SKM-1 (cell line): ENCODE measurements around the gene HERC2.
"Not testable (repeated sequence)": the region's sequence is repeated elsewhere in the genome, so short reads cannot be mapped to it uniquely, and the experiment has no call there.

Source experiments
- DNase-seq: peaks from one replicate; lab custom pipeline; 2025; ENCODE audit not compliant: unreplicated experiment; lab: John Stamatoyannopoulos, UW

HERC2 gene

DNA sequence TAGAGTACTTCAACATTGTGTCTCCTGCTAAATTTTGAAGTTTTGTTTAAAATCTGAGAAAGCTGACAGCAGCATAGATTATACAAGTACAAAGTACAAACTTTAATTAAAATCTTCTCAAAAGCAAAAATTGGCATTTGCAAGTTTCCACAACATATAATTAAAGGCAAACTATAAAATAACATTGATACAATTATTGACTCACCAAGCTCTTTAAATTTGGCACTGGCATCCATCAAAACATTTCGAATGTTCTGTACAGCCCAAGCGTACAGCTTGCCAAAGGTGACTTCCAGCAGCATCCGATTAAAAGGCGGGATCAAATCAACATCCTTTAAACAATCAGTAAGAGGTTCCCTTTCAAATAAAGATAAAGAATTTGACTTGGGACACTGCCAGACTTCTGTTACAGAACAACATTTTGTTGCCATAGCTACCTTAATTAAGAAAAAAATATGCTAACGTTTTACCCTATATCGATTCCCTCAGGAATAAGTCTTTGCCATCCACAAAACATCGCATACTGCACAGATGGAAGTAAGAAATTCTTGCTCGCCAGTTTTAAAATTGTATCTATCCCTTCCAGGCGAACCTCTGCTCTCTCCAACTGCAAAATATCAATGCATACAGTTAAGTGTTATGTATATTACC lies 92.9 kb downstream of the HERC2 start:
- DNase-seq = not testable (repeated sequence)

DNA sequence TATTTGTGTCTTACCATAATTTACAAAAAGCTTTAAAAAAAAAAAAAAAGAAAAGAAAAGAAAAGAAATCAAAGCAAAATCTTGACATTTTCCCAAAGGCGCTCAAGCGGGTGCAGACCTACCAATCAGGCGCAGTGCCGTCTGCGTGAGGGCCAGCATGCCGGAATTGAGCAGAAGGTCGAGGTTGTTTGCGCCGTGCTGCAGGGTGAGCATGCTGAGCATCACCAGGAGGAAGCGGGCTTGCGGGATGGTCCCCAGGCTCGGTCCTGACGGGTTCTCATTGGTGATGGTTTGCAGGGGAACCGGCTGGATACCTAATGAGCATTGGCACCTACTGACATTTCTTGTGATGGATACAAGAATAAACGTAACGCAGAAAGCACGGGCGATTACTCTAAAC lies 93.9 kb downstream of the HERC2 start:
- no peak for DNase-seq

DNA sequence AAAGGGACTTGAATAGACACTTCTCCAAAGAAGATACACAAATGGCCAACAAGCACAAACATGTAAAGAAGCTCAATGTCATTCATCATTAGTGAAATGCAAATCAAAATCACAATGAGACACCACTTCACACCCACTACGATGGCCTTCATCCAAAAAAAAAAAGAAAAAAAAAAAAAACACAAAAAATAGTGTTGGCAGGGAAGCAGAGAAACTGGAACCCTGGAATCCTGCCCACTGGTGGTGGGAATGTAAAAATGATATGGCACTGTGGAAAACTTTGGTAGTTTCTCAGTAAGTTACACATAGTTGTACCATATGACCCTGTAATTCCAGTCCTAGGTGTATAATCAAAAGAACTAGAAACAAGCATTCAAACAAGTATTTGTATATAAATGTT lies 94.7 kb downstream of the HERC2 start:
- DNase-seq = not testable (repeated sequence)

DNA sequence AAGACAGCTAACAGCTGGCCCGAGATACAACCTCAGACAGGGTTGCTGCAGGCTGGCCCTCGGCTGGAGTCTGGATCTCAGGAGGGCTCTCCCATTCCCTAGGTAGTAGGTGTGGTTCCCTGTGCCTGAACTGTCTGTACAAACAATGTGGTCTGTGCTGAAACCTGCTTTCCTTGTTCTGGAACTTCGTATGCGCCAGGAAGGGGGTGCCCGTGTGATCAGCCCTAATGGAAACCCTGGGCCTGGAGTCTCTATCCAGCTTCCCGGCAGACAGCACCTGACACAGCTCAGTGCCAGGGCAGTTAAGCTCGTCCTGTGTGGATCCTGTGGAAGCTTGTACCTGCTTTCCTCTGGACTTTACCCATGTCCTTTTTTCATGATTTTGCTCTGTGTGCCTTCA lies 99.4 kb downstream of the HERC2 start:
- DNase-seq = not testable (repeated sequence)

DNA sequence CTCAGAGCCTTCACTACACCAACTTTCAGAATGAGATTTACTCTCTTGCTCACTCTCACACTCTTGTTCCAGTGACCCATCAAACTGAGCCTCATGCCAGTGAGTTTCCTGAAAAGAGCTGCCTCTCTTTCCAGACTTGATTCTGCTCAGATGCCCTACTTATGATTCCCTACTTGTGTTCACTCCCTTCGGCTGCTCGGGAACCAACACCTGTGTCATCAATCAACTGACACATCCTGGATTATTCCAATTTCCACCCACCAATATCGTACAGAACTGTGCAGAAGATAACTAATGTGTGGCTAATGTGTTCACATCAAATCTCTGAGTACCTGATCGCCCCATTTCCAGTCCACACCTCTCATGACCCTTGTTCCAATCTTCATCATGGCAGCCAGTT lies 100.3 kb downstream of the HERC2 start:
- DNase-seq = not testable (repeated sequence)

DNA sequence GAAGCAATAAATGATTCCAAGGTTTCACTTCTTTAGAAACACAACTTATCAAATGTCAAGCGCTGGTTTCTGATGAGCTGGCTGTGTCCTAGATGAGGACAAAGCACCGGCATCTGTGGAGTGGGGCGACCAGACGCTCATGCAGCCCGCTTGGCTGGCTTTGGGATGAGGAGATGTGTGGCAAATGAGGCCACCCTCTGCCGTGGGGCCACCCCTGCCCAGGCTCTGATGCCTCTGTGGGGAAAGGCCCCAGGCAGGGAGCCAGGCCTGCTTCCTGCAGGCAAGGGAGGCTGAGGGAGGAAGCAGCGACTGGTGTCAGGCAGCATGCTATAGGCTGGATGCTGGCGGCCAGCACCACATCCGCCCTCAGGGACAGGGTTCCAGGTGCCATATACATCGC lies 102.9 kb downstream of the HERC2 start:
- no peak for DNase-seq

DNA sequence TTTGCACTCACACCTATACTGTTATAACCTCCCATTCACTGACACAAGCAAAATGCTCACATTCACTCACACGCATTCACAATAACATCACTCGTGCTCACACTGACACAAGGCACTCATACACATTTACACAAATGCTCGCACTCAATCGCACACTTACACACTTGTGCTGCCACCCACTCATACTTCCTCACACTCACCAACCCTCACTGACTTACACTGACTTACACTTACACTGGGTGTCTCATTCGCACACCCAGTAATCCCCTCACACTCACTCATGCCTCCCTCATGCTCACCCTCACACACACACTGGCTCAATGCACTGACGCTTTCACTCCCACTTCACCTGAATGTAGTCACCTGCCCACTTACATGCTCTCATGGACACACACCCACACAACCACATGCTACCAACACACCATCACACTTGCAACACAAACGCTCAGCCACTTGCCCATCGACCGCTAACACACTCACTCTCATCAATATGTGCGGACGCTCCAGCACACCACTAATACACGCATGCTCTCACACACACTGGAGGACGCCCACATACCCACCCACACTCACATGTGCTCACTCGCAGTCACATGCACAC lies 104.9 kb downstream of the HERC2 start:
- not testable (repeated sequence) for DNase-seq

DNA sequence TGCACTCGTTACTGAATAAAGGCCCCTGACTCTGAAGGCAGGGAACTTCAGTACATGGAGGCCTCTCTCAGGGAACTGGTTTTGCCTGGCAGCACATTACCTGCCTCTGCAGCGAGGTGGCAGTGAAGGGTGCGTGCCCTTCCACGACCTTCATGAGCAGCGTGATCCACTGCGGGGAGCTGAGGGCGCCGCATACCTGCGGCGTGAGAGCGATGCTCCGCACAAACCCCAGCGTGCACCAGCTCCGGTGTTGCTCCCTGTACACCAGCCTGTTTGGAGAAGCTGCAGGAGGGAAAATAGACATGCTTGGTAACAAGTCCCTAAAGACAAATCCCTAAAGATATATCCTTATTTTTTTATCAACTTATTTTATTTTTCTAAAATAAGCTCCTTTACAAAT lies 106.5 kb downstream of the HERC2 start:
- not testable (repeated sequence) for DNase-seq

DNA sequence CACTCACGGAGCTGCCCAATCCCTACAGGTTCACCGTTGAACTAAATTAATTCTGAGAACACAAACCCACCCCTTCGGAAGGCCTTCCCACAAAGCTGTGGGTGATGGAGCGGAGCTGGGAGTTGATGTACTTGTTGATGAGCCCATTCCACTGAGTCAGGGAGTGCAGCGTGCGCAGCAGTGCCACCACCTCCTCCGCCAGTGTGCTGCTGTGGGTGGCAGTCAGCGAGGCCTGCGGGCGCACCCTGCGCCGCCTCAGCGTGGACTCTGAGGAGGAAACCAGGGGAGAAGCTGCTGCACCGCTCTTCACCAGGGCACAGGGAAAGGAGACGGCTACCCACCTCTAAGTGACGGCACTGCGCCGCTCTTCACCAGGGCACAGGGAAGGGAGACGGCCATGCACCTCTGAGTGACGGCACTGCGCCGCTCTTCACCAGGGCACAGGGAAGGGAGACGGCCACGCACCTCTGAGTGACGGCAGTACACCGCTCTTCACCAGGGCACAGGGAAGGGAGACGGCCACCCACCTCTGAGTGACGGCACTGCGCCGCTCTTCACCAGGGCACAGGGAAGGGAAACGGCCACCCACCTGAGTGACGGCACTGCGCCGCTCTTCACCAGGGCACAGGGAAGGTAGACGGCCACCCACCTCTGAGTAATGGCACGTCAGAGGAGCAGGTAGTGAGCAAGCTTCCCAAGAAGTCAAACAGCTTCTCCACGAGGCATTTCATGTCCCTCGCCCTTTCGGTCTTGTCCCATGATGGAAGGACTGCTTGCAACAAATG lies 107.8 kb downstream of the HERC2 start:
- DNase-seq = not testable (repeated sequence)

DNA sequence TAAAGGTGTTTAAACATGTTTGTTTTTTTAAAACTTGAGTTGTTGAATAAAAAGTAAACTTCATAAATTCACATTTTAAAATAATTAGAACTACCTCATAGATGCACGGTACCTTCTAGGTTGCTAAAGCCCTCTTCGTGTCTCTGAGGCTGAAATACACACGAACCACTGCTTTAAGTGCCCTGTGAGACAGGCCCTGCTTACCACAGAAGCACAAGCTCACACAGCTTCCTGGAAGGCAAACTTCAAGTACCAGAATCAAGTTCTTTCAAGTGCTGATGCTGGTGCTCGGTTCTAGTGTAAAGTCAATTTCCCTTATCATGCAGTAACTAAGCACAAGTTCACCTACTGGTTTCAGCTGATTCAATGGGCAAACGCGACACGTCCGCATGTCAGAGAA lies 108.6 kb downstream of the HERC2 start:
- DNase-seq = not testable (repeated sequence)

DNA sequence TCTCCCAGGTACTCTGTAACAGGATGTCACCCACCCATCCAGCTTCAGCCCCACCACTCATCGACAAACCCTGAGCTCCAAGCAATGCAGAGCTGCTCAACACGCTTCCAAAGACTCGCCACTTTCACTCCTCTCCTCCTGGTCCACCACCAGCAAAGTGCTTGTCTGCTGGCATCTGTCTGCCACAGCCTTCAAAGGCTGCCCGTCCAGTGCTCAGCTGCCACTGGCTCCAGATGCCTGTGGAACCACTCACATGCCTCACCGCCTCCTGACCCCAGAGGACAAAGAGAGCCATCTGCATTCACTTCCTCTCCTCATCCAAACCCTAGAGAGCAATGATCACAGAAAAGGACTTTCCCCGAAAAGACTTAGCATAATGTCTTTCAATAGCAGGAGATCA lies 113.4 kb downstream of the HERC2 start:
- DNase-seq = no peak

DNA sequence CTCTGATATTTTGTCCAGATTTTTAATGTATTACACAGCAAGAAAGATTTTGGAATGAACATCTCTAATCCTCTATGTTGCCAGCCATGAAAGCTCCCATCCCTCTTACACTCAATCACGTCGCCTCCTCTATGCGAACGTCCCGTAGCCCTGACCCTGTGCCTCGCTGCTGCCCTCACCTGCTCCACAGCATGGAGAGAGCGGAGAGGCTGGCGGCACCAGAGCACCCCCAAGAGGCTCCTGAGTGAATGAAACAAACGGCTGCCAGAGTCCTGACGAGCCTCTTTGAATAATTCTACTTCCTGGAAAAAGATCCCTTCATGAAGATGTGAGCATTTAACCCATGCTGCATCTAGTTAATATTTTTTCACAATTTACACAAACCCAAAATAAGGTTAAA lies 116.3 kb downstream of the HERC2 start:
- DNase-seq = not testable (repeated sequence)

DNA sequence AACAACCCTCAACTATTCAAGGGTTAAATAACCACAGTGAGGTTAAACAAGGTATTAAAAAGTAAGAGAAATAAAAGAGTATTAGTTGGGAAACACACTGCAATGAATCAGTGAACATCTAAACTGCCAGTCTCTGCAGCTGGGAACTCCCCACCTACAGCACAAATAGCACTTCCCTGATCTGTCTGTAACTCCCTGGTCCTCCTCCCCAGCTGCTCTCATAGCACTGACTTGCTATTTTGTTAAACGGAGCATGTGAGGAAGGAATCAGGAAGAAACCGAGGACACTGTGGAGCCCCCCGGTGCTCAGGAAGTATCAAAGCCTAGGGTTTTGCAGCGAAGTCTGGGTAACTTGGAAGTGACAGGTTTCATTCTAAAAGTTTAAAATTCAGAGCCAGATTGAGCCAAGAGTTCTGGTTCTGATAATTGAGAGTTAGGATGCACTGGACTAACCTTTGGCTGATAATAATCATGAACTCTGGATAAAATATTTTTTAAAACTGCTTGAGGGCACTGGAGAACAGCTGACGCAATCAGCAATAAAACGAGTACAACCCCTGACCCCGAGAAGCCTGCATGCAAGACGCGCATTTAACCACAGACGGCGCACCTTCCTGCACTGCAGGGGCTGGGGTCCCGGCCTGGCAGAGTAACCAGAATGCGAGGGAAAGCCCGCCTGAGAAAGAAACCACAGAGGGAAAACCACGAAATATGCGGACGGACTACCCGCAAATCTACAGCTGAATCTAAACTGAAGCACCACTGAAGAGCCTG lies 118.7 kb downstream of the HERC2 start:
- DNase-seq = not testable (repeated sequence)

DNA sequence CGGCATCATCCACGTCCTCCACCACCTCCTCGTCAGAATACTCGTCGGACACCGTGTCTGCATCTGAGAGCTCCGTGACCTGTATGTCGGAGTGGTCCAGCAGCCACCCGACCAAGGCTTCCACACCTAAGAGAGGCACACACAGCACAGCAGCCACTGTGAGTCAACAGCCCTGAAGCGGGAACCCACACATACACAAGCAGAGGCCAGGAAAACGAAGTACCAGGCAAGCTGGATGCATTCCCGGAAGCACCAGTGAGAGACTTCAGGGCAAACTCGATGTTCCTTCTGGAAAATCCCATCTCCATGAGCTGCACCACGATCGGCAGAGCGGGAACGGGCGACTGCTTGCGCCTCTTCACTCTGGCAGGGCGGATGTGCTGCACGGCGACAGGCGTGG lies 119.9 kb downstream of the HERC2 start:
- not testable (repeated sequence) for DNase-seq

DNA sequence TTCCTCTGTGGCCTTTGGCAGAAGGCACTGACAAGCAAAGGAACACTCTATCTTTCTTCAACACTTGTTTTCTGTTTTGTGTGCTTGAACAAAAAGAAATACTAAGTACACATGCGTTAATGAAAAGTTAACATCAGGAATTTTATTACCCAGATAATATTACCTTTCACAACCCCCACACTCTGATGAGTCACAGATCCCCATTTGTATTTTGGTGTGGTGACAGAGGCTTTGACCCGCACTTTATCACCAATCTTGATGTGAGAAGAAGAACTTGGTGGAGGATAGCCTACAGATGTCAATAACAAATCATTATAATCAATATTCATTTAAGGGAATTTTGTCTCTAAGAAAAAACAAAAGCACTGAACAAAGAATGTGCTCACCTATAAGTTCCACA lies 123.8 kb downstream of the HERC2 start:
- DNase-seq = not testable (repeated sequence)

DNA sequence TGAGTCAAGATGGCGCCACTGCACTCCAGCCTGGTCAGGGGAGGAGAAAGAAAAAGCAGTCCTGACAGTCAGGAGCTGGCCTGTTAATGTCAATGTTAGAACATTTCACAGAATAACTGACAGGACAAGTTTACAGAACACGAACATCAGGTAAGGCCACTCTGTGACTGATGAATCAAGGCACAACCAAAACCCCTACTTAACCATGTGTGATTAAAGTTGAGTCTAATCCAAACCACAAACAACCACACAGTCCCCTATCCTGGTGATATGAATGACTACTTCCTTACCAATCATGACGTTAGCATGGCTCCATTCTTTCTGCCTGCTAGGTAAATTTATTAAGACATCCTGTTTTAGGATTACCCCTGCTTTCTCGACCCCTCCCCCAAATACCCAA lies 124.3 kb downstream of the HERC2 start:
- not testable (repeated sequence) for DNase-seq

DNA sequence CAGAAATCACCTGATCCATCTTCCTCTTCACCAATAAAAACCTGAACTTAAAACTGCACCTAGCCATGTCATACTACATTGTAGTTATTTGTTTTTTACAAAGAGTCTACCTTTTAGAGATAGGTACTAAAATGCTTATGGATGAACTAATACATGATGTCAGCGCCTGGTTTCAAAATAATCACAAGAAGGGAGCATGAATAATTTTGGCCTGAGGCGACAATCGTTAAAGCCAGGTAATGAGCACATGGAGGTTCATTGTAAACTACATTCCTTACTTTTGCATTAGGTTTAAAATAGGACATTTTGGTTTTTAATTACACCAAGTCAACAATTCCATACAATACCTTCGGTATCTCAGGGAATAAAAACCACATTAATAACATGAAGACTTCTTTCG lies 125.4 kb downstream of the HERC2 start:
- DNase-seq = not testable (repeated sequence)

DNA sequence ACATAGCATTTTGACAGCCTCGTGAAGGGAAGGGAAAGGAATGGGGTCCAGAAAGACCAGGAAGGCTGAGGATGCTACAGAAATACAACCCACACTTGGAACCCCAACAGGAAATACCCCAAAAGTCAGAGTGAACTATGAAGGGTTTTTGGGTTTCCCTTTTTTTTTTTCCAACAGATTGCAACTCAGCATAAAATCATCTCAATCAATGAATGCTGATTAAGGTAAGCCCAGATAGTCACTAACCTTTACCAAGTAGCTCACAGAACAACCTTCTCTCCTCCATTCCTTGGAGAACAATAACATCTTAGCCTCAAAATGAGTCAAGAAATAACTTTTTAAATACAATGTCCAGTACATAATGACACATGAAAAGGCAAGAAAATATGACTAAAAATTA lies 129.2 kb downstream of the HERC2 start:
- DNase-seq = no peak

DNA sequence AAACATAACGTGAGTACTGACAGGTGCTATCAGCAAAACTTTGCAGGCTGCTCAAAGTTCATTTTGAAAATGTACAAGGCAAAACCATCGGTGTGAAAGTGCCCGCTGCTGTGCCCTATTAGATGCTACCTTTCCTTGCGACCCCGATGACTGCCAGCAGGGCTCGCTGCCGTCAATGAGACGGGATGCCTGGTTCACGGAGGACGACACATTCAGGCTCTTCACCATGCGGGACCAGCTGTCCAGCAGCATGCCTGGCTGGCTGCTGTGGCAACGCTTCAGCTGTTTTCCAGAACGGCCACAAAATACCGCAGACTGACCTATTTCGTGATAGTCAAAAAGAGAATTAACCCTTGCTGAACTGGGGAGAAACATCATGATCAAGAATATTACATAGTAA lies 130.1 kb downstream of the HERC2 start:
- no peak for DNase-seq

DNA sequence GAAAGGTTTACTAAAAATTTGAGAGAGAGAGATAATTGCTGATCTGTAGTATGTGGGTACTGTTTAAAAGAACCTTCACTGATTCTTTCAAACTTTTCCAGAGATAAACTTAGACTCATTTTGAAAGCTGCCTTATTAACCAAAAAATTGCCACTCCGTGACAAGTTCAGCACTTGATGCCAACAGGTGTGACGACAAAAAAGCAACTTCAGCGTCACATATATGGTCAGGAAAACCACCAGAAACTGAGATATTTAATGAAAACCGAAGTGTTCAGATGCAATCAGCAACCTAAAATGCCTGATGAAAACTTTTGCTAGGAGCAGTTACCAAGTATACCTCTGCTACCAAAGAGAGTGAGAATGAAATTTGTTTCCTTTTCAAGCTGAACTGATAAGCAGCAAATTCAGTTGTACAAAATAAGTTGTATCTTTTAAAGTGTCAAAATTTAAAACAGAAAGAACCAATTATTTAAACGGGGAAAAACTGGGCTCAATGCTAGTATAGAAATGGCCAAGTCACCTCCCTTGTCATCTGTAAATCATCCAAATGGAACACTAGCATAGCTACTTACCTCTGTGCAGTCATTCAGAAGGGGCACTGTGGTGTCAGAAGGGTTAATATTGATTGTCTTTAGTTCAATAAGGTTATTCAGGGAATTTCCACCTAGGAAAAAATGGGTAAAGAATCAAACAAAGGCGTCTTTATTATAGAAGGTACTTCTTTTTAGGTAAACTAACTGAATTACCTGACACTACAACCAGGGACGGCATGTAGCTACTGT lies 131.4 kb downstream of the HERC2 start:
- DNase-seq = no peak
